Stimulated activated naive CD4-positive, alpha-beta T cell treated with Interleukin-2 at 50 U/mL for 16 hours (primary cell): ENCODE measurements around the gene CD72.
"Not testable (repeated sequence)": the region's sequence is repeated elsewhere in the genome, so short reads cannot be mapped to it uniquely, and the experiment has no call there.

Experiments used
- DNase-seq: peaks from one replicate; lab custom pipeline; 2025; lab: John Stamatoyannopoulos, UW

The CD72 gene

DNA sequence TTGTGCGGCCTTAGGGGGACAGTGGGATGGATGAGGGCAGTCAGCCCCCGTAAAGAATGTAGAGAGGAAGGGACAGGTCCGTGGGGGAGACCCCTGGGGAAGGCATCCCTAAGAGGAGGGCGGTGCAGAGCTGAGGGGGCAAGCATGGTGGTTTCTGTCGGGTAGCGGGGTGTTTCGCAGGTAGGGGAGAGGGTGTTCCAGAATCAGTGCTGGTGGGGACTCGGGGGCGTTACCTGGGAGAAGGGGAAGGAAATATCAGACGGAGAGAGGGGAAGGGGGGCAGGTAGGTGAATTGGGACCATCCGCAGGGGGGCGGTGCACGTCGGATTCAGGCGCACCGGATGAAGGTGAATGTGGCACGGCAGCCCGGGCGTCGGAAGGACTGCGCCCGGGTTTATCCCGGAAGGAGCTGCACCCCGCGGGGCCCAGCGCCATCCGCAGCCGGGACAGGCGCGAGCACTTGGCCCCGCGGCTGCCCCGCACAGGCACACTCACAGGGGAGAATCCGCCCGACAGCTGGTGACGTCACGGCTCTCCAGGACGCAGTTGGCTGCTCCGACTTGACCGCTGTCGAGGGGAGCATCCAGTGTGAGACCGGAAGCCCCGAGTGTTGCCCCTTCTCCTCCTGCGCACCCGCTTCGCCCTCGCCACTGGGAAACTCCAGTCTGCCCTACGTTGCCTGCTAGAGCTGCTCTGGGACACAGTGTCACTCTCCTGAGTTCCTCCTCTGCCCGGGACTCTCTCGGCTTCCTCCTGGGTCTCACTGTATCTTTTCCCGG, 1.3 kb downstream of the CD72 start:
- DNase-seq, result peak; percentile 58

DNA sequence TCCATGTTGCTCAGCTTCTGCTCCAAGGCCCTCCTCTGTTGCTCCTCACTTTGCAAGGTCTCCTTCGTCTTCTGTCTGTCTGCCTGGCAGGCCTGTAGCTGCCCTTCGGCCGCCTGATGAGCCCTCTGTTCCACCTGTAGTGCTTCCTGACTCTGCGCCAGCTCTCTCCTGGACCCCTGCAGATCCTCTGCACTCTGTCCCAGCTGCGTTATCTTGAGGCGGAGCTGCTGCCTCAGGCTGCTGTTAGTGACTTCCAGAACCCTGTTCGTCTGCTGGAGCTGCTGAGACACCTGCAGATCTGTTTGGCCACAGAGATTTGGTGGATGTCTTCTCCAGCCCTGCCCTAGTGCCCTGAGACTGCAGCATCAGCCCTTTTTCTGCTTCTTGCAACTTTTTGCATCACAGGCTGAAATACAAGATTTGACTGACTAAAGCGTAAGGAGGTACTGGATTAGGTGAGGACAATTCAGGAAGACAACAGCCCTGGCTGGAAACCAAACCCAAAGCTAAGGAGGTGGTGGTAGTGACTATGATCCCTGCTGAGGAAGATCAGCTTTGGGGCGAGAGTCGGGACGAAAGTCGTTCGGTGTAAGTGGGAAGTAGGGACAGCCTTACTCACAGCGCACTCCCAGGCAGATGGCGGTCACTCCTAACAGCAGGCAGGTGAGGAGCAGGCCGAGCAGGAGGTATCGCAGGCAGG, 2.1 kb downstream of the CD72 start:
- DNase-seq, result no peak

DNA sequence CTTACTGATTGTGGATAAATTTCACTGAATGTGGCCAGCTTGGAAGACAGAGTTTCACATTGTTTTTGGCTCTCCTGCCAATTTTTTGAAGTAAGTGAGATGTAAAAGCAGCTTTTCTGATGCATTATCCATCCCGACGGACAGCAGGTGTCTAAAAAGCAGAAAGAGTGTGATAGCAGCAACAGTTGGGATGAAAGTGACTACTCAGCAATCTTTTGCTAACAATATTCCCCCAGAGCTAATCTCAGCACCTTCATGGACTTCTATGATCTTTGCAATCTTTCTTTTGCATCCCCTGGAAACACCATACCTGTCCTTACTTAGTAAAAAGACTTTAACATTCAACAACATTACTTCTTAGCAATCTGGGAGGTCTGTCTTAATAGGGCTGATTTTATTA, 5.4 kb downstream of the CD72 start:
- DNase-seq, result no peak

DNA sequence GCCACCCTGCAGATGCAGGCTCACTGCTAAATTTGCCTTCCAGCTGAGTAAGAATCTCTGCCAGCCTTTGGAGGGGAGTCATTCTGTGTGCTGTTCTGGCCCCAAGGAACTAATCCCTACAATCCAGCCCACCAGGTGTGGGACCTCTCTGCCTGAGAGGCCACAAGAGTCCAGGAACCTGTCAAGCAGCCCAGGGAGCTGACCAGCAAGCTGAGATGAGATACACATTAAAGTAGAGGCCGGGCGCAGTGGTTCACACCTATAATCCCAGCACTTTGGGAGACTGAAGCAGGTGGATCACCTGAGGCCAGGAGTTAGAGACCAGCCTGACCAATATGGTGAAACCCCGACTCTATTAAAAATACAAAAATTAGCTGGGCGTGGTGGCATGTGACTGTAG, 6.1 kb downstream of the CD72 start:
- DNase-seq, result not testable (repeated sequence)

DNA sequence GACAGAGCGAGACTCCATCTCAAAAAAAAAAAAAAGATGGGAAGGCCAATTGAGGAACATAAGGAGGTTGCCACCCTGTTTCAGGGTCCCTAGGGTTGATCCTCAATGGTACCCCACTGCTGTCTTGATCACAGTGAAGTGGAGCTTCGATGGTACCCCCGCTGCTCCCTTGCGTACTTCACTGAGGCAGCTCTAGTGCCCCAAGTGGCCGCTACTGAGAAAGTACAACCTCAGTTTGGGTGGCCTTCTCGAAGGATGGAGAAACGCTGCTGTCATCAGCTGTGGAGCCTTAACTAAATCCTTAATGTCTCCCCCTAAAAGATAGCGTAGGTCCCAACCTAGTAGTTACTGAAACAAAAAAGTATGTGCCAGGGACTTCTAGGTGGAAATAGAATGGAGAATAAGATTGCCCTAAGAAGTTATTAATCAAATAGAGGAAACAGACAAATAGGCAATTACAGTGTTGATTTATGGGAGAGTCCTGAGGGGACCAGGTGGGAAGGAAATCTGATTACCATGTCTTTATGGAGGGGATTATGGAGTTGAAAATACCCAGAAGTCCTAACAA, 6.9 kb downstream of the CD72 start:
- peak; percentile 56 for DNase-seq

DNA sequence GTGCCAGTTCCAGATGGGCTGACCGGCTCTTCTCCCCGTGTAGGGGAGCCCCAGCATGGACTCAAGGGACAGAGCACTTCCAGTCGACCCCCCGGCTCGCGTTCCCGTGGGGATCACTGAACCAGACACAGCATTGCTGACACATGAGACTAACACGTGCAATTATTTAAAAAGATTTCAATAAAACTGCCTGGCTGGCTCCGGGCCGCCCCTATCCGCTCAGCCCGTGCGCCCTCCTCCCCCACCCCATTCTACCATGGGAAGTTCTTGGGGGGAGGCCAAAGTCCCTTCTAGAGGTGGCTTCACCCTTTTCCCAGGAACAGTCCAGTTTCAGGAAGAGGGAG, 8.4 kb downstream of the CD72 start:
- no peak for DNase-seq

DNA sequence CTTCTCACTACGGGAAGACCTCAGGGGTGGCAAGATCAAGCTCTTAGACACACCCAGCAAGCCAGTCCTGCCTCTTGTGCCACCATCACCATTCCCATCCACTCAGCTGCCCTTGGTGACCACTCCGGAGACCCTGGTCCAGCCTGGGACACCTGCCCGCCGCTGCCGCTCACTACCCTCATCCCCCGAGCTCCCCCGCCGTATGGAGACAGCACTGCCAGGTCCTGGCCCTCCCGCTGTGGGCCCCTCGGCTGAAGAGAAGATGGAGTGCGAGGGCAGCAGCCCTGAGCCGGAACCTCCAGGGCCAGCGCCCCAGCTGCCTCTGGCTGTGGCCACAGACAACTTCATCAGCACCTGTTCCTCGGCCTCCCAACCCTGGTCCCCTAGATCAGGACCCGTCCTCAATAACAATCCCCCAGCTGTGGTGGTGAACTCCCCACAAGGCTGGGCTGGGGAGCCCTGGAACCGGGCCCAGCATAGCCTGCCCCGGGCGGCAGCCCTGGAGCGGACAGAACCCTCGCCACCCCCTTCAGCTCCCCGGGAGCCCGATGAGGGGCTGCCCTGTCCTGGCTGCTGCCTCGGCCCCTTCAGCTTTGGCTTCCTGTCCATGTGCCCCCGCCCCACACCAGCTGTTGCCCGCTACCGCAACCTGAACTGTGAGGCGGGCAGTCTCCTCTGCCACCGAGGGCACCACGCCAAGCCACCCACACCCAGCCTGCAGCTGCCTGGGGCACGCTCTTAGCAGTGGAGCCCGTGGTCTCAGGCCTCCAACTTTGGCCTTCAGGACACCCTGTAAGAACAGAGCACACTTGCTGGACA, 9.0 kb downstream of the CD72 start:
- DNase-seq, result no peak

DNA sequence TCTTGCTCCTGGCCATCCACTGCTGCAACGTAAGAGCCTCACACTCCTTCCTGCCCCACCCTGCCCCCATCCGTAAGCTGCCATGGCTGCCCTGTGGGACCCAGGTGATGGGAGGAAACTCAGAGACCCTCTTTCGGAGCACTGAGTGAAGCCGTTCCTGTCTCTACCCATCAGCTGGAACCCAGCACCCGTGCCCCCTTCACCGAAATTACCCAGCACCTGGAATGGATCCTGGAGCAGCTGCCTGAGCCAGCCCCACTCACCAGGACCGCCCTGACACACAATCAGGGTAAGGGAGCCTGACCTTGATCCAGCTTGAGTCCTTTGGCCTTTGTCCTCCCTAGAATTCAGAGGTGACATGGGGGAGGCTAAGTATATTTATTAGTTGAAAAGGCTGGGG, 10.0 kb downstream of the CD72 start:
- DNase-seq, result no peak

DNA sequence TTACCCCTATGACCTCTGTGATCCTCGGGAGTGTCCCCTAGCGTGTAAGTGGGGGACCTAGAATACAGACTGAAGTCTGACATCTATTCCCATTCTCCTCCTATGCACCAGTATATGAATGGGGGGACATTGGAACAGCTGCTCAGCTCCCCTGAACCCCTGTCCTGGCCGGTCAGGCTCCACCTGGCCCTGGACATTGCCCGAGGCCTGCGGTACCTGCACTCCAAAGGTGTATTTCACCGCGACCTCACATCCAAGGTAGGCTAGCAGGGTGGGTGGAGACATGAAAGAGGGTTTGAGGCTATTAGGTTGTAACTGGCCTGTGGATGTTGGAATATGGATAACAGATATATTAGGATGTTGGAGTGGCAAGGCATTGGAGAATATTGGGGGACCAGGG, 11.5 kb downstream of the CD72 start:
- DNase-seq, result no peak

DNA sequence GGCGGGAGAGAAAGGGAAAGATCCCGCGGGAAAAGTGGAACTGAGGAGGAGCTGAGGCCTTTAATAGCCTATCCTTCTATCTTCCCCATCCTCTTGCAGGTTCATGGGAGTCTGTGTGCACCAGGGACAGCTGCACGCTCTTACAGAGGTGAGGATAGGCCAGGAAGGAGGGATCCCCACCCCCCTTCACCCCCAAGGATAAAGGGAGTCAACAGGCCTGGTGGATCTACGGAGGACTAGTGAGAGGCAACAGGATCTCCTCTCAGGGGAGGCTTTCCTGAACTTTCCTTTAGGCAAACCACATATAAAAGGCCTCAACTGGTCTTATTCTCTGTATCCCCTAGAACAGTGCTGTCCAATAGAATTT, 12.1 kb downstream of the CD72 start:
- DNase-seq, result no peak

DNA sequence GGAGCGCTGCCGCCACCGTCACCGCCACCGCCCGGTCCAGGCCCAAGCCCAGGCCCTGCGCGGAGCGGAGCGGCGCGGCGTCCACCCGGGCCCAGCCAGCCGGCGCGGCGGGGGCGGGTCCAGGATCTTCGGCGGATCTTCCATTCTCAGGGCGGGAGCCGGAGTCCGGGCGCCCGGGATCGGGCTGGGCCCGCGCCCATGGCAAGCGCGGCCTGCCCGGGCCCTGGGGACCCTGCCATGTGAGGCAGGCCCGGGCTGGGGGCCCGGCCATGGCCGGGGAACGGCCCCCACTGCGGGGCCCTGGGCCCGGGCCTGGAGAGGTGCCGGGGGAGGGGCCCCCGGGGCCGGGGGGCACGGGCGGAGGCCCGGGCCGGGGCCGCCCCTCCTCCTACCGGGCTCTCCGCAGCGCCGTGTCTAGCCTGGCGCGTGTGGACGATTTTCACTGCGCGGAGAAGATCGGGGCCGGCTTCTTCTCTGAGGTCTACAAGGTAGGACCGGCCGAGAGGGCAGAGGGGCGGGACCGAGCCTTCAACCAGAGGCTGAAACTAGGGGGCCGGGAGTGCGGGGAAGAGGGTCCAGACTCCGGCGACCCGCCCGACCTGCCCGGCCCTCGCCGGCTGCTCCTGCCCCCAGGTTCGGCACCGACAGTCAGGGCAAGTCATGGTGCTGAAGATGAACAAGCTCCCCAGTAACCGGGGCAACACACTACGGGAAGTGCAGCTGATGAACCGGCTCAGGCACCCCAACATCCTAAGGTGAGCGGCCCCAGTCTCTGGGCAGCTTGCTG, 12.7 kb downstream of the CD72 start:
- peak; percentile 20 for DNase-seq

DNA sequence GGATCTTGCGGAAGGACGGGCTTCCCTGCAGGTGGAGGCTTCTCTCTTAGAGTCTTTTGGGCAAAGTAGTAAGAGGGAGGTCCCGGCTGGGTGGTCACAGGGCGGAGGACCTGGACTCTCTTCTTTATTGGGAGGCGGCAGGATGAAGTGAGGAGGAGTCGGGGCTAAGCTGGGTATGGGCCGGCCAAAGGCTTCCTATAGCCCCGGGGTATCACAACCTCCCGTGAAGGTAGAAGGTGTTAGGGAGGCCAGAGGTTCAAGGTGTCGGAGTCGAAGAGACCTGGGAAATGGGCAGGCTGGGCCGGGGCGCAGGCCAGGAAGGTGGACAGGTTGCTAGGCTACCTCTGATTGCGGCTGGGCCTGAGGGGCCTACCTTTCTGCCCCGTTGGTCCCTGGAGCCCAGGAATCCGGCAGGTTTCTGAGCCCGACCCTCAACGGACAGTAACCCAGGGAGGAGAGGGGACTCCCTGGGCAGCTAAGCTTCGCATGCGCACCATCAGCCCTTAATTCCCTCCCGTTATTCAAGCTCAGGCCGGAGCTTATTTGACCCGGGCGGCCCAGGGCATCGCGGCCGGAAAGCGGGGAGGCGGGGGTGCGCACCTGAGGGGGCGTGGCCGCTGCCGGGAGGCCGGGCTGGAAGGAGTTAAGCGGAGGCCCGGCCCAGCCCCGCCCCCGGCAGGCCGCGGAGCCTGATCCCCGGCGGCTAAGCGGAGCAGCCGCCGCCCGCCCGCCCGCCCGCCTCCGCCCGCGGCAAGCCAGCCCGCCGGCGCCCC, 13.4 kb downstream of the CD72 start, which contains the start of gene TESK1:
Gene TESK1, plus strand, starts transcription at position 685 of the 773 bp plus-strand sequence. CDS start 358 bp downstream, outside the sequence.
- peak; percentile 82 for DNase-seq

DNA sequence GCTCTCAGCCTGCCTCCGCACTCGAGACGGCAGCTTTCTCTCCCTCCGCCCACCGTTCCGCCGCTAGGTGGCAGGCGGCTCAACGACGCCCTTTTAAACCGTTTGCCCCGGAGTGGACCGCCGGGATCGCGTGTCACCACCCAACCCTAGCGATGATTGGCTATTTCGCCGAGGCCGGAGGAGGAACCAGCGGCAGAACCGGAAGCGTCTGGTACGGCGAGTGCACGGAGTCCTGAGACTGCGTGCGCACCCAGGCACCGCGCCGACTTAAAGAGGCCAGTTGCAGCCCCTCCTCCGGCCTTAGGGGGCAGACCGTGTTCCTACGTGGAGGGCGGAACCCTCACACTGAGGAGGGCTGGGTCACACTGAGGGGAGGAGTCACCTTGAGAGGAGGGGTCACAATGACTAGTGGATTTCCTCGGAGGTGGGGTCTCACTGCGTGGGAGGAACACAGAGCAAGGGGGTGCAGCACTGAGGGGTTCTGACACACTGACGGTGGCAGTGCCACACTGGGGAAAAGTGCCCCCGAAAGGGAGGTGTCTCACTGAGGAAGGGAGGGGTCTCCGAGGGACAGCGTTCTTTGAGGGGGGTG, 14.1 kb downstream of the CD72 start:
- DNase-seq, result peak; percentile 99

DNA sequence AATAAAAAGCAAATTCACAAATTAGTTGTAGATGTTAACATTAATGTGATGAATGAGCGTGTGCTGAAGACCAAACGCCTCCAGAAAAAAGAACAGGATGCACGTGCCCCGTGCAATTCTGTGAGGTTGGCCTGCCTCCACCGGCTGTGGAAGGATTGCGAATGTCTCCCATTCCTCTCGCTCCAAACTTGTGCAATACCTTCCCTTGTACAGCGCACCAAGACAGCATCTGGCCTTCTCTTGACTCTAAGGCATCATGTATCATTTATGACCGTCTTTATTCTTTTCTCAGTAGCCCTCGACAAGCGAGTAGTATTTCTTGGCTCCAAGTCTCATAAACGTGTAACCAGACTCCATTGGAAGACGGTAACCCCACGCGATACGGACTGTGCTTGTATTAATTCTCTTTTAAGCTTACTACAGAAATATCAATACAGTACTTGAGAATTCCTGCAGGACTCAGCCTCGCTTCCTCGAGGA, 14.7 kb downstream of the CD72 start:
- DNase-seq, result peak; percentile 19

DNA sequence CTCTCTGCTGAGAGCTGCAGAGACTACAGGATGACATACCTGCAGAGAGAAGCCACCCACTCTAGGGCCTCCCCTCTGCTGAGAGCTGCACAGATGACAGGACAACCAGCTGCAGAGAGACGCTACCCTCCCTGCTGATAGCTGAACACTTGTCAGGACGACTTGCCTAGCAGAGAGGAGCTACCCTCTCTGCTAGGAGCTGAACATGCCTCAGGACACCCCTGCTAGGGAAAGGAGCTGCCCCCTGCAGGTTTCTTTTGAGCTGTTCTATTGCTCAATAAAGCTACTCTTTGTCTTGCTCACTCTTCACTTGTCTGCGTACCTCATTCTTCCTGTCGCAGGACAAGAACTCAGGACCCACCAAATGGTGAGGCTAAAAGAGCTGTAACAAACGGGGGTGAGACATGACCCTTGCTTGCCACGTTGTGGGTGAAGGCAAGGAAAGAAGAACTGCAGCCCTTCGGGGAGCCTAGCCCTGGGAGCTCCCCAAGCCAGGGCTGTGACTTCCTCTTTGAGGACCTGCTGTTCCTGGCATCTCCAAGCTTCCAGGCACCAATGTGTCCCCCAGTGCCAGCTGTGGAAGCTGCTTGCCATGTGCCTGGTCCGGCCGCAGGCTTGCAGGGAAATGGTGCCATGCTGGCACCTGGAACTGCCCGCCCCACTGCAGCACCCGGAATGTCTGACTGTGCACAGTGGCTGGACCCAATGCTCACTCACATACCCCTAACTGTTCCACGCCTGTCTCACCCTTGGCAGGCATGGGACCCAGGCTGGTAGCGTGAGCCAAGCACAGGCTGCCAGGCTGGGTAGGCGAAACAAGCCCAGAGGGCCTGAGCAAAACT, 18.2 kb downstream of the CD72 start:
- no peak for DNase-seq

DNA sequence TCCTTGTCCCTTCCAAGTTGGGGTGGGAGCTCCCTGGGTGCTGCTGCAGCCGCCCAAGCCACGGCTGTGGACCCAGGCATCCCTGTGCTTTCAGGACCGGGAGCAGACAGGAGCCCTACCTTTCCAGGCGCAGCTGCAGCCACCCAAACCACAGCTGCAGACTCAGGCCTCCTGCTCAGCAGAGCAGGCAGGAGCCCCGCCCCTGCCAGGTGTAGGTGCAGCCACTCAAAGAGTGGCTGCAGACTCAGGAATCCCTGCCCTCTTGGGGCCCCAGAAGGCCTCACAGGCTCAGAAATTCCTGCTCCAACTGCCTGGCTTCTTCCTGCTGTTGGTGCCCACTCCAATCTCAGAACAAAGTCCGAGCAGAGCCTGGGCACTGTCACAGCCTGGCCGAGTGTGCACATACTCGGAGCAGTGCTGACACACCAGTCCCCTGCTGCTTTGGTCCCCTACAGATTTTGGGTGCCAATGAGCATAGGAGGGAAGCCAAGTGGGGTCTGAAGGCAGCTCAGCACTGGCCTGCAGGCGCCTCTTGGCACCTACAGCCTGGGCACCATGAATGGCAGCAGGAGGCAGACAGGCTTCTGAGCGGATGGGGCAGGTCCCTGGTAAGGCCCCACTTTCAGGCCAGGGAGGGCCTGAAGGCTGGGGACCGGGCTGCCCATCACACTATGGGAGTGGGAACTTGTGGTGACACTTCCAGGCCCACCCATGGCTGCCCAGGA, 19.2 kb downstream of the CD72 start:
- DNase-seq, result no peak

DNA sequence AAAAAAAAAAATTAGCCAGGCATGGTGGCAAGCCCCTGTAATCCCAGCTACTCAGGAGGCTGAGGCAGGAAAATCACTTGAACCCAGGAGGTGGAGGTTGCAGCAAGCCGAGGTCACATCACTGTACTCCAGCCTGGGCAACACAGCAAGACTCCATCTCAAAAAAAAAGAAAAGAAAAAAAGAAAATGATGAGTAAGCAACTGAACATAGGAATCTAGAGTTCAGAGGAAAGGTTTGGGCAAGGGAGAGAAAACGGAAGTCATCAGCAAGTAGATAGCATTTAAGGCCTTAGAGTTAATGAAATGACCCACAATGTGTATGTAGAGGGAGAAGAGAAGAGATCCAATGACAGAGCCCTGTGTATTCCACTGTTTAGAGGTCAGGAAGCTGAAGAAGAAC, 21.3 kb downstream of the CD72 start:
- DNase-seq, result not testable (repeated sequence)

DNA sequence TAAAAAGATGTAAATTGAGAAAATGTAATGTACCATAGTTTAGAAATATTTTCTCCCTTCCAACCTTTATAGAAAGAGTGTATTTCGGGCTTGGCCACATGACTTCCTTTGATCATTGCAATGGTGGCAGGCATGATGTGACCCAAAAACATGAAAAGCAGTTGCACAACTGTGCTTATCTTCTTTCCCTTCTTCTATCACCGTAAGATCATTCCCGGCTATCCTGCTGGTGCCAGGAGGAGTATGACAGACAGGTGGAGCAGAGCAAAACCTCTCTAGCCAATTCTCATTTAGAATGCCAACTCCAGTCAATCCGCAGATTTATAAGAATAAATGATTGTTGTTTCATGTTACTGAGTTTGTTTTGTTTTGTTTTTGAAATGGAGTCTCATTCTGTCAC, 23.7 kb downstream of the CD72 start:
- DNase-seq, result no peak

DNA sequence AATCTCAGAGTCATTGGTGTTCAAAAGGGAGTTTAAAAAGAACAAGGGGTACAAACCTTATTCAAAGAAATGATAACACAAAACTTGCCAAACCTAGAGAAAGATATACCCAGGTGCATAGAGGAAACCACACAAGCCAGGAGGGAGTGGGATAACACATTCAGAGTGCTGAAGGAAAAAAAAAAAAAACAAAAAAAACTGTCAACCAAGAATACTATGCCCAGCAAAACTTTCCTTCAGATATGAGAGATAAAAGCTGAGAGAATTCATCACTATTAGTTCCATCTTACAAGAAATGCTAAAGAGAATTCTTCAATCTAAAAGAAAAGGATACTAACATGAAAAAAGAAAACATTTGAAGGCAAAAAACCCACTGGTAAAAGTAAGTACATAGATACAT, 24.6 kb downstream of the CD72 start:
- DNase-seq, result no peak
